GM19372 (cell line): Measurements from ENCODE around the gene VPS8.

Experiments used
- ATAC-seq: cut with Tn5 transposase; IDR thresholded peaks from one replicate; pipeline ENCODE4 v1.9.1; 2021; ENCODE audit warnings: mild to moderate bottlenecking, low read depth, moderate library complexity; ENCODE audit not compliant: unreplicated experiment

VPS8 gene

DNA sequence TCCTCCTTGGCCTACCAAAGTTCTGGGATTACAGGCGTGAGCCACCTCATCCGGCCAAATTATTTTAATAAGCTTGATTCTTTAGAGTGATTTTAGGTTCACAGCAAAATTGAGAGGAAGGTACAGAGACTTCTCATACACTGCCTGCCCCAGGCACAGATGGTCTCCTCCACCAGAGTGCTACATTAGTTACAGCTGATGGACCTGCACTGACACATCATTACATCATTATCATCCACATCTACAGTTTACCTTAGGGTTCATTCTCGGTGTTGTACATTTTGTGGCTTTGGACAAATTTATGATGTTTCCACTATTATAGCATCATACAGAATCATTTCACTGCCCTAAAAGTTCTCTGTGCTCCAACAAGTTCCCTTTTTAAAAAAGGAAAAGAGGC lies 4.4 kb upstream of the VPS8 start:
- no peak for ATAC-seq

DNA sequence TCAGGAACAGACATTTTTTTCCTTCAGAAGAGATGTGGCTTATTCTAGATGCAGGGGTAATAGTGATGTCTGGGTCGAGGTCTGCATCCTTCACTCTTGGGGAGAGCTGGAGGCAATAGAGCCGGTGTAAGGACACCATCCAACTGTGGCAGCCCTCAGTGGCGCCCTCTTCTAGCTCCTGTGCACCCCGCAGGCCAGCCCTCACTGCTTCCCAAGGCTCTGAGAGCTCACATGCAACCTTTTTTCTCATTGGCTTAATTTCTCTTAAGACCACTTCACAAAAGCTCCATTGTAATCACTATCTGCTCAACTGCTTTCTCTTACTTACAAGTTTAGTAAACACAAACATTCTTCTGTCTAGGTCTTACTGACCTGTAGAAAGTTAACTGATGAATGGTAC lies 3.9 kb upstream of the VPS8 start:
- ATAC-seq = no peak

DNA sequence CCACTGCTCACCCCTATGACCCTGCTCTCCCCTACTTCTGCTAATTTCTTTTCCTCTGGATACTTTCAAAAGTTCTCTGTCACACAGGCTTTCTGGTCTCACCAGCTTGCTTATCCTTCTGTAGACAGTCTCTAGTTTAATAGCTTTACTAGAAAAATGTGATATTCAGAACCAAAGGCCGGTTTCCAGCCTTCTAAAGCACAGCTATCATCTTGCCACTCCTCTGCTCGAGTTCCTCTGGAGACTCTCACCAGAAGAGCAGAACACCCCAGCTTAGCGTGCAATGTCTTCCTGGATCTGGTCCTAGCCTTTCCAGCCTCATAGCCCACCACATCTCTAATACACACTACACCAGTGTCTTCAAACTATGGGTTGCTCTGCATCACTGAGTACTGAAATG lies 1.8 kb upstream of the VPS8 start:
- no peak for ATAC-seq

DNA sequence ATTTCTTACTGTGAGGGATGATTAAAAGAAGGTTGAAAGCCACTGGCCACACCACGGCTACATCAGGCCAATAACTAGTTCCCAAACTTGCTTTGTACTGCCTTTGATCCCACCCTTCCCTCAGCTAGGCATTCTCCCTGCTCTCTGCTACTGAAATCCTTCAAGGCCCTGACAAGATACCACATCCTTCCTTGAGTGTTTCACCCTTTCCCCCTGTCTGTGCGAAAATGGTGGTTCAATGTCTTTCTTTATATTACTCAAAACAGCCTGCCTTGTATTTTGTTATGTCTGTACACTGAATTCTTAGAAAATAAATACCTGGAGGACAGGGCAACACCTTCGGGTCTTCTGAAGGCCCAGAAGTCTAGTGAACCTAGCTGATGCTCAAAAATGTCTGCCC lies 932 bp upstream of the VPS8 start:
- no peak for ATAC-seq

DNA sequence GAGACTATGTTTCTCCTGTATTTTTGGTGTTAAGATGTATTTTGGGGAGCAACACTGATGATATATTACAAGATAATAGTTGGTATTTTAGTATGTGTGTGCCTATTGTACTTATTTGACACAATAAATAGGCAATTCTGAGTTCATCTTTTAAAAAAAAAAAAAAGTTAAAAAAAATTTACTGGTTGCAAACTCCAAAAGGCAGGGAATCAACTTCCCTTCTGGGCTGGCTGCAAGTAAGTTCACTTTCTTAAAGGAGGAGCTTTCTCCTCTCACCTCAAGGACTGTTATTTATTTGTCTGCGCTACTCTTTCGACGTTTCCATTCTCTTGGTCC lies 335 bp upstream of the VPS8 start:
- ATAC-seq = no peak

DNA sequence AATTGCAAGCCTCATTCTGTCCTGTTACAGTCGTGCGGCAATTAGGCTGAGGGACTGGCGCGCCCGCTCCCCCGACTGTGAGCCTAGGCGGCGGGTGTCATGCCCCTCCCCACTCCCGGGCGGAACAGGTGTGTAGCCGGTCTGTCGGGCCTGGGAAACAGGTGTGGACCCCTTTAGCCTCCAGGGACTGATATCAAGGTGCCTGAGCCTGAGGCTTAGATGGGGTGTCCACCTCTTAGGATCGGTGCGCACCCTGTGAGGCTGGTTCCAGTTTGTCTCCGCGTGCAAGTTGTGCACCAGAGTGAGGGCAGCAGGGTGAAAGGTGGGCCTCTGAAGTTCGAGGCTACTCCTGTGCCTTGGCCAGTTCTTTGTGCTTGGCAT lies 686 bp downstream of the VPS8 start:
- peak; percentile 33 for ATAC-seq

DNA sequence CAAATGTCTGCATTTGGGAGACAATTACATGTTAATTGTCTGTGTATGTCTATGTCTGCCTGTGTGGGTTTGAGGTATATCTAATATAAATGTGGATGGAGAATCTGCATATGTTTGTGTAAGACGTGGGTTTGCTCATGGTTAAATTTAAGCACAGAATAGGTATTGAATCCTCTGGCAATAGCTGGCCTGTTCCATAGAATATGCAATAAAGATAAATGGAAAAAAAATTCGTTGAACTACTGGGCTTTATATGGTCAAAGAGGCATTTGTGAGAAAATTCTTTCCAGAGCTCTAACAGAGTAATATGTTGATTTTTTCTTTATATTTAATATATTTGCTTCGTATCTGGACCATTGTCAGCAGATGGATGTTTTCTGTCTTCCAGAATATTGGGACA lies 1.4 kb downstream of the VPS8 start:
- no peak for ATAC-seq

DNA sequence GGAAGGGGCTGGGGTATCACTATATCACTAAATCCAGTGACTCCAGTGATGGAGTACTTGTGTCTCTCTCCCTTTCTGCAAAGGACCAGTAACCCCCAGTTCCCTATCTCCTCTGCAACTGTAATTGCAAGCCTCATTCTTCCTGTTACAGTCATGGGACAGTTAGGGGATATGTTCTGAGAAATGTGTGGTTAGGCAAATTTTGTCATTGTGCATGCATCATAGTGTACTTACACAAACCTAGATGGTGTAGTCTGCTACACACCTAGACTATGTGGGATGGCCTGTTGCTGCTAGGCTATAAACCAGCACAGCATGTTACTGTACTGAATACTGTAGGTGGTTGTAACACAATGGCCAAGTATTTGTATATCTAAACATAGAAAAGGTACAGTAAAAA lies 2.2 kb downstream of the VPS8 start:
- no peak for ATAC-seq

DNA sequence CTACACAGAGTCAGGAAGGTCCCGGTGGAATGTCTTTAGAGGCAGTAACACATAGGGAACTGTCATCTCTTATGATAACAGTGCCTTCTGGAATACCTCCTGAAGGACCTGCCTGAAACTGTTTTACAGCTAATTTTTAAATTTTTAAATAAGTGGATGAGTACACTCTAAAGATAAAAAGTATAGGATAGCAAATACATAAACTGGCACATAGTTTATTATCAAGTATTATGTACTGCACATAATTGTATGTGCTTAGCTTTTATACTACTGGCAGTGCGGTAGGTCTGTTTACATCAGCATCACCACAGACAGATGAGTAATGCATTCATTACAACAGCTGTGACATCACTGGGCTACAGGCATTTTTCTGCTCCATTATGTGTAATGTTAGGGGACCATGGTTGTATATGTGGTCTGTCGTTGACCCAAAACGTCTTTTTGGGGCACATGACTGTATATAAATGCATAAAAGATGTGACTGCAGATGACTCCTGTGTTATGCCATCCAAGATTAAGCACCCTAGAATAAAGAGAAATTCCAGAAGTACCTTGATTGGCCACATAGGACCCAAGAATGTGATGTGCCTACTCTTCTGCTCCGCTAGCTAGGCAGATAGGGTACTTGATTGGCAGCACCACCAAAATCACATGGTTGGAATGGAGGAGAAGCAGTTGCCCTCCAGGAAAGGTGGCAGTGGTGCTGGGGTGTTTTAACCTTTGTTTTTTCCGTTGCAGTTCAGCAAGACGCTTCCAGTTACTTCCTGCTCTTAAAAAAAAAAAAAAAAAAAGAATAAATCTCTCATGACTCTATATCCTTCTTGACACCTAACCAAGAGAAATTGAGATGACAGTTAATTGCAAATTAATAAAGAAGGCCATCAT lies 3.3 kb downstream of the VPS8 start:
- no peak for ATAC-seq

DNA sequence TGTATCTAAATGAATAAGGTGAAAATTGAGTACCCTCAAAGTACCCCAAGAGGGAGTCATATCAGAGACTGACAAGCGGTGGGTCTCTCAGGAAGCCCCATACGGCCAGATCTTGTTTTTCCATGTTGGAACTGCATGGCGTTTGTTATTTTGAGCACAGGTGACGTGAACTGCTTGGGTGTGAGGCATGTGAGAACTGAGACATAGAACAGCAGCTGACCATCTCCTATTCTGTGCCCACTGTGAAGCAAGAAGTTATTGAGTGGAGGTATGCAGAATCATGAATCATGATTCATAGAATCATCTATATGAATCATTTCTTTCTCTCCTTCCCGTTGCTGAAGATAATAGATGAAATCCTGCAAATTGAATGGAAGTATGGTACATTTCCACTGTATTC lies 4.6 kb downstream of the VPS8 start:
- ATAC-seq = no peak

DNA sequence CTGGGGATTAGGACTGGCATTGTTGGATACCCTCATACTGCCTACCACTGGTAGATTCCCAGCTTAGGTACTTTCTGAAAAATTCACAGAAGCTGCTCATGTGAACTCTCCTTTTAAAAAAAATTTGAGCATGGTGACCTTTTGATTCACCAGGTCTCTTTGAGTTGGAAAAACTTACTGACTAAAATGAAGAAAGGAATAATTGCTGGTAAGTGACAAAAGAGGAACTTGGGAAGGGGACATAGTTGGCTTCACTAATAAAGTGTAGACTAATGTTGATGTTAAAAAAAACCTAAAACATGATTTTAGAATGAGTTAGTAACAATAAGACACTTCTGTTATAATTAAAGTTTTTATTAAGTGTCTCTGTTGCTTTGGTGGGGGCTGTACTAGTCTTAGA lies 8.6 kb downstream of the VPS8 start:
- ATAC-seq = no peak

DNA sequence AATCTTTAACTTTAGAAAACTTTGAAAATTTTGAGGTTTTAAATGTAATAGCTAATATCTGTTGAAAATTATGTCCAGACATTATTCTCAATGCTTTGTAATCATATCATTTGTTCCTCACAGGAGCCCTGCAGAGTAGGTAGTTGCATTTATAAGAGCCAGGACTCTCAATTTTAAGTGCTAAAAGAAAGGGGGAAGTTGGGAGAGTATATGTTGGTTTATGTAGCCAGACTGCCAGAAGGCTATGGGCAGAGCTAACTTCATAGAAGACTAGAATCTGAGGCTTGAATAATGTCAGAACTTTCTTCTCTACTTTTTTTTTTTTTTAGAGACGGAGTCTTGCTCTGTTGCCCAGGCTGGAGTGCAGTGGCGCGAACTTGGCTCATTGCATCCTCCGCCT lies 9.1 kb downstream of the VPS8 start:
- ATAC-seq = no peak

DNA sequence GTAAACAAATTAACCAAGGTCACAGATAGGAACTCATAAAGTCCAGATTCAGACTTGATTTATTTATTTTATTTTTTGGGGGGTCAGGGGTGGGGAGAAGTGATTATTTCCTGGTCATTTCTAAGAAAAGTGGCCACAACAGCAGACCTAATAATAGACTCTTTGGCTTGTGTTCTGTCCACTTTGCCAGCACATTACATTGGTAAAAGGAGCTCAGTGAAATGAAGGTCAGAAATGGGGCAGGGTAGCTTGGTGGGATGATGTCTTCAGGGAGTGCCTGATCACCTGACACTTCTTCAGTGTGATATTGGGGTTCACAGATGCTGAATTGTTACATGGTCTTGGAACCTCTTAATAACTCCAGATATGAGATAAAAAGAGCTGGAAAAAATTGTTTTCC lies 10.1 kb downstream of the VPS8 start:
- ATAC-seq = no peak

DNA sequence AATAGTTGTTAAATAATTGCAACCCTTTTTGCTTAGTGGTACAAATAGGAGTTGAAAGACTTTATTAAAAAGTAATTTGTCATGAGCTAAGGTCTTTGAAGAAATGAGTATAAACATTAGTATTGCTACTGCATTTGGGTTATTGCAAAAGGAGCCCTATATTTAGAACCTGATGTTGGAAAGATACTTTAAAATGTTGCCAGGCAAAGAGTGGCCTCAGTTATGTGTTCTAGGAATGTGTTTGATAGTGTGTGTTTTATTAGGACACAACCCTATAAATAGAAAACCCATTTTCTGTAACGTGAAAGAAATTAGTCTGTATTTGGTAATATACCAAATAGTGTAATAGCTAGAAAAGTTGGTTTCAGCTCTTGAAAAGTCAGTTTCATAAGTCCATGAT lies 10.7 kb downstream of the VPS8 start:
- ATAC-seq = no peak

DNA sequence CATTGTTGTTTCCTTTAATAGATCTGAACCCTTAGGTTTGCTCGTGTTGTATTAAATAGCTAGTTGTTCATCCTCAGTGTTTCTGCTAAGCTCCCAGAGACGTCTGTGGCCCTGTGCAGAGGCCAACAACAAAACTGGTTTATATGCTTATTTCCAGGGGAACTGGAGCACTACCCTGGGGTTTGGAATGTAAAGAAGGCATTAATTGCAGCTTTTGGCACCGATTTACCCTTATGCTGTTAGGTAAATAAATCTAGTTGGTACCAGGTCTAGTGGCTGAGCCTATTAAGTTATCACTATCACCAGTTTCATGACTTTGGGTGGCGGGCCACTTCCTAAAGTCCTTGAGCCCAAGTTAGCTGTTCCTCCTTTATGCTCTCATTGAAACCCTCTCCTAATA lies 12.0 kb downstream of the VPS8 start:
- ATAC-seq = no peak

DNA sequence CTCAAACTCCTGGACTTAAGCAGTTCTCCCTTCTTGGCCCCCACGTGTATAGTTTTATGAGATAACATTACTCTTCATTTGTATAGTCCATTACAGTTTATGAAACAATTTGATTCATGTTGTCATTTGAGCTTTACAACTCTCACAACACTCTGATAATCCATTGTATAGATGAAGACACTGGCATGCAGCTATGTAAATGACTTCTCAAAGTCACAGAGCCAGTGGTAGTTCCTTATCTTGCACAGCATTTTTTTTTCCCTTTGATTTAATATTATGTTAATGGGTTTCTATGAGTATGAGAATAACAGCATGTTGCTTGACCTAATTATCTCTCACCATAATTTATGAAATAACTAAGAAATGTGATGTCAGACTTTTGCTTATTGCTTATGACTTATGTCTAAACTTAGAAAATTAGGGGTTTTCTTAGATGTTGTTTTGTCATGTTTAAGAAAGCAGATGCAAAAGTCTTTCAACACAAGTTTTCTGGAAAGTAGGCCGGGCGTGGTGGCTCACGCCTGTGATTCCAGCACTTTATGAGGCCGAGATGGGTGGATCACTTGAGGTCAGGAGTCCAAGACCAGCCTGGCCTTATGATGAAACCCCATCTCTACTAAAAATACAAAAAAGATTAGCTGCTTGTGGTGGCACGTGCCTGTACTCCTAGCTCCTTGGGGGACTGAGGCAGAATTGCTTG lies 13.3 kb downstream of the VPS8 start:
- ATAC-seq = no peak

DNA sequence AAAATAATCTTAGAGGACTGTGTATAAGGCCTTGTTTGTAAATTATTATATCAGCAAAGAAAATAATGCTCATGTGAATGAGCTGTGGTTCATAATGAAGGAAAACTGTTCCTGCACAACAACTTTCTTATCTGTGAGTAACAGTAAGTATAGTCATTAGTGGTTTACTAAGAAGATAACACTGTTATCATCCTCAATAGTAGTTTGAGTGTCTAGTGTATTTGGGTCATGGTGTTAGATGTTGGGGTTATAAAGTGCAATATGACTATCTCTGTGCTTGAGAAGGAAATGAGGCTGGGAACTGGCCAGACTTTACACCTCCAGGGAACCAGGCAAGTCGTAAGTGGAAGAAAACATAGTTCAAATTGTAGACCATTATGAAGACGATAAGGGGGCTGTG lies 15.6 kb downstream of the VPS8 start:
- no peak for ATAC-seq

DNA sequence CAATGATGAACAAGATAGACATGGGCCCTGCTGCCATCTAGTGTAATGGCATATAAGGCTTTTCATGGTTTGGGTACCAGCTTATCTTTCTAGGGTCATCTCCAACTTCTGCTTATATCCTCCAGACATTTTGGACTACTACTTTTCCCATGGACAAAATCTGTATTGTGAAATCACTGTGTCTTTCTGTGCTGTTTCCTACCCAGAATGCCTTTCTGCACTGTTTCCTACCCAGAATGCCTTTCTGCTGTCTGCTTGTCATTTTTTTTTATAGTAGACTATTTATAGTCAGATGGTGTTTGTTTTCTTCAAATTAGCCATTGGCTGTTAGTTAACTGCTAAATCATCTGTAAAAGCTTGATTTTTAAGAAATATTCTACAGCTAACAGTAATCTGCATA lies 20.1 kb downstream of the VPS8 start:
- no peak for ATAC-seq

DNA sequence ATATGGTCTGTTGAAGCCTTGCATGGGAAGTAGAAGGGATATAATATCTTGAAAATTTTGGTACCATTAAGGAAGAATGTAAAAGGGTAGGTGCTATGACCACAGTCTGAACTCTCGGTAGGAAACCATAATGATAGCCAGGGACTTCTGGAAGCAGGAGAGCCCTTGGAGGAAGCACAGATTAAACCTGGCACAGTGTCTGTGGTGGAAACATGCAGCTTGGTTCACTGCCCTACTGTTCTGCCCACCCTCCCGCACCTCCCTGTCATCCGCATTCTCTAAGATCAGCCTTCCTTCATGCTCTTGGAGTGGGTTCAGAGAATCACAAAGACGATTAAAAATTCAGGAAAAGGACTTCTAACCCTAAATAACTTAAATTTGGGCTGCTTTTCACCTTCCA lies 20.9 kb downstream of the VPS8 start:
- no peak for ATAC-seq

DNA sequence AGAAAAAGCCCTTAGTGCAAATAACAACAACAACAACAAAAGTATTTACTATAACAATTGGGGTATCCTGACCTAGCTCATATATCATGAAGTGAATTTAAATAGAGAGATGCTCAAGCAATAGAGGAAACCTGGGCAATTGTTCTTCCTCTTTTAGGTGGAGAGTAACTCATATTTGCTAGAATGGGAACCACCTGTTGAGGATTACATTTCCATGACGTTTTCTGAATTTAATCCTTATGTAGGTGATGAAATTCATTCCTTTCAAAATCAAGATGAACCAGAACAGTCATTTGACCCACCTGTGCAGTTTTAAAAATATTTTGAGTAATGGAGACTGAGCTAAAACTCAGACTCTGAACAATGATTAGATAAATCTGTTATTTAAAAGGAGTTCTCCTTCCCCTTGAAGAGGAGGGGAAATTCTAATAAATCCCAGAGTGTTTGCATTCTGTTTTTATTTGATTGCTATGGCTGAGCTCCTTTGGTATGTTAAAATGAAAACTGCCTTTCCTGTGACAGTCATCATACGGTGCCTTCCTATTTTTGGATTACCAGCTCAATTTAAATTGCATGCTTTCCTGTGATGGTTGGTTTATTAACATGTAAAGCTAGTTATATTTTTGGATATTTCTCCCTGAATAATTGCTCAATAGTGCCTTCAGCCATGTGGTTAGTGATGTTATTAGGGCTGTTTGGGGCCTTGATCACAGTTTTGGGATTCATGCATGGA lies 24.3 kb downstream of the VPS8 start:
- ATAC-seq = no peak

DNA sequence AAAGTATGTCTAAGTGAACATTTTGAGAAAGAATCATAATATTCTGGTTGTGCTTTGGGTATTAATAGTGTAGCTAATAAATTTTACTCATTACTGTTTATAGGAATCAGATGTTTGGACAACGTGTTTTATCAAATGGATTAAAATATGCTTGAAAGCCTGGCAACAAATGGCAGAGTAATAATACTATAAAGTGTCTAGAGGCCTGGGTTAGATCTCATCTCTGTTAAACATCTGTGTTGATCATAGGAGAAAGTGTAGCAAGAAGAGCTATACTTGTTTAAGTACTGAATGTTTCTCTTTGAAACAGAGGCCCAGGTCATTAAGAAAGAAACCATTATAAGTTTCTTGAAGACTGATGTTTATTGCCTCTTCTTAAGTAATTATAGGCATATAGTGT lies 30.5 kb downstream of the VPS8 start:
- ATAC-seq = no peak

DNA sequence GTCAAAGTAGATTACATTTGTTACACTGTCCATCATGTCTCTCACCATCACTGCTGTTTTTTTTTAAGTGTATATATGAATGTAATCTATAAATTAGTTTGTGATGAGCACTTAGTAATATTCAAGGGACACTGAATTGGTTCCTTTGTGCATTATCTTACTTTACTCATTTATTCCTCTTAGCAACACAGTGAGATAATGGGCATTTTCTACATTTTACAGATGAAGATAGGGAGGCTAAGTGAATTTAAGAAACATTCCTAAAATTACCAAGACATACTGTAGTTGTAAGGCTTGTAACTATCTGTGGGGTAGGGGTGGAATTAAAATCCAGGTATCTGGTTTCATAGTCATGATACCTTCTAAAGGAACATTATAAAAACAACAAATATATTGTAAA lies 33.9 kb downstream of the VPS8 start:
- ATAC-seq = no peak
